GM21528 (cell line): ENCODE results near the gene NAGLU.

Source experiments
- ATAC-seq: cut with Tn5 transposase; IDR thresholded peaks from one replicate; pipeline ENCODE4 v1.9.1; 2021; ENCODE audit warnings: mild to moderate bottlenecking, moderate library complexity; ENCODE audit not compliant: unreplicated experiment, low FRiP score

Gene NAGLU

GRCh38 chr17:42536048-42536371 is at the start of gene NAGLU:
Gene NAGLU (plus strand): TSS chr17:42536241. CDS start chr17:42536273, 32 bp downstream.
- ATAC-seq: peak; percentile 84

GRCh38 chr17:42488032-42488431 is 48.0 kb upstream of the NAGLU start:
- ATAC-seq: no peak

- no peak for ATAC-seq
These were observed 42.7 kb upstream of the NAGLU start for GRCh38 chr17:42493319-42493718.

GRCh38 chr17:42494673-42495072 is 41.4 kb upstream of the NAGLU start:
- ATAC-seq: no peak

GRCh38 chr17:42498828-42499227 is 37.2 kb upstream of the NAGLU start:
- no peak for ATAC-seq

GRCh38 chr17:42502091-42502490 is 34.0 kb upstream of the NAGLU start:
- no peak for ATAC-seq

- no peak for ATAC-seq
These were observed 33.1 kb upstream of the NAGLU start for GRCh38 chr17:42502926-42503325.

- ATAC-seq: no peak
These were observed 28.4 kb upstream of the NAGLU start for GRCh38 chr17:42507671-42508070.

- no peak for ATAC-seq
These were observed 27.4 kb upstream of the NAGLU start for GRCh38 chr17:42508426-42509165.

GRCh38 chr17:42509409-42509808 is 26.6 kb upstream of the NAGLU start:
- ATAC-seq: no peak

- ATAC-seq: no peak
These were observed 26.2 kb upstream of the NAGLU start for GRCh38 chr17:42509841-42510240.

- no peak for ATAC-seq
These were observed 23.8 kb upstream of the NAGLU start for GRCh38 chr17:42512246-42512645.

- ATAC-seq: no peak
These were observed 23.2 kb upstream of the NAGLU start for GRCh38 chr17:42512733-42513251.

GRCh38 chr17:42513686-42514085 is 22.4 kb upstream of the NAGLU start:
- ATAC-seq: no peak

GRCh38 chr17:42514279-42514678 is 21.8 kb upstream of the NAGLU start:
- ATAC-seq: no peak

- no peak for ATAC-seq
These were observed 21.2 kb upstream of the NAGLU start for GRCh38 chr17:42514867-42515266.

- ATAC-seq: no peak
These were observed 18.5 kb upstream of the NAGLU start for GRCh38 chr17:42517516-42517915.

- ATAC-seq: no peak
These were observed 17.8 kb upstream of the NAGLU start for GRCh38 chr17:42518046-42518754.

GRCh38 chr17:42518755-42519545 is 17.1 kb upstream of the NAGLU start:
- no peak for ATAC-seq

GRCh38 chr17:42519546-42520491 is 16.2 kb upstream of the NAGLU start:
- ATAC-seq: no peak
